ENCODE data around the gene NR1H3. TPM values are rescaled to one million over a fixed set of nuclear protein-coding genes. Genes with fewer than 3 reads are reported as not detected.

NR1H3 gene
- polyA plus RNA-seq, 1 experiment: 21.9 TPM

- ChIA-PET CTCF (no interaction called here), POLR2A (interaction anchor here (0.7 kb wide), 1 partner anchor 33 kb away, joined by 4 read pairs; no protein-coding TSS in a partner anchor)
- TF ChIP-seq CTCF (IDR thresholded peaks at IDR 0.05; ENCODE audit: low read depth, low read length): no peak
- H3K9me3 ChIP-seq (ENCODE audit: control insufficient read depth, insufficient read depth, low read length): no peaks in the 10 kb centered on the region
- DNase-seq (ENCODE audit: low read depth, low spot score): no peak
- H3K27me3 ChIP-seq (ENCODE audit: control insufficient read depth, insufficient read depth, low read length): no peaks in the 10 kb centered on the region
- H3K27ac ChIP-seq (ENCODE audit: low read depth, low read length): no peak overlapping the region
- H3K4me3 ChIP-seq (ENCODE audit: low read depth, low read length): no peak overlapping the region
Measured at GRCh38 chr11:47225552-47226400, 32.0 kb upstream of the NR1H3 start.

GRCh38 chr11:47229161-47229560 is 28.6 kb upstream of the NR1H3 start:
- no peak for TF ChIP-seq CTCF (IDR thresholded peaks at IDR 0.05; ENCODE audit: low read depth, low read length)
- Histone ChIP-seq H3K27ac (ENCODE audit: low read depth, low read length) (no peak overlapping the region), H3K4me3 (ENCODE audit: low read depth, low read length) (no peak overlapping the region), H3K27me3 (ENCODE audit: control insufficient read depth, insufficient read depth, low read length) (no peaks in the 10 kb centered on the region), H3K9me3 (ENCODE audit: control insufficient read depth, insufficient read depth, low read length) (no peaks in the 10 kb centered on the region)
- POLR2A ChIA-PET: interaction anchor here (0.7 kb wide), 1 partner anchor 49 kb away, joined by 8 read pairs; no protein-coding TSS in a partner anchor
- DNase-seq (ENCODE audit: low read depth, low spot score): no peak
- CTCF ChIA-PET: interaction anchor here (1.3 kb wide), 1 partner anchor 30 kb away, joined by 4 read pairs; no protein-coding TSS in a partner anchor

GRCh38 chr11:47233051-47233450 is 24.7 kb upstream of the NR1H3 start:
- no peak for DNase-seq (ENCODE audit: low read depth, low spot score)
- Histone ChIP-seq H3K27ac (ENCODE audit: low read depth, low read length) (no peak overlapping the region), H3K9me3 (ENCODE audit: control insufficient read depth, insufficient read depth, low read length) (no peaks in the 10 kb centered on the region), H3K4me3 (ENCODE audit: low read depth, low read length) (no peak overlapping the region), H3K27me3 (ENCODE audit: control insufficient read depth, insufficient read depth, low read length) (no peaks in the 10 kb centered on the region)
- ChIA-PET POLR2A (interaction anchor here (1.3 kb wide), 2 partner anchors 16 to 18 kb away, joined by 3 read pairs; partner anchors contain the start of genes ACP2 and DDB2), CTCF (interaction anchor here (0.5 to 3.5 kb wide), 9 partner anchors 11 to 391 kb away, joined by 3 to 30 read pairs (median 4); partner anchors contain the start of genes ACP2 and NR1H3)
- TF ChIP-seq CTCF (IDR thresholded peaks at IDR 0.05; ENCODE audit: low read depth, low read length): no peak

GRCh38 chr11:47233989-47234668 is 23.7 kb upstream of the NR1H3 start:
- no peaks in the 10 kb centered on the region for H3K27me3 ChIP-seq (ENCODE audit: control insufficient read depth, insufficient read depth, low read length)
- POLR2A ChIA-PET: interaction anchor here (0.8 to 2.2 kb wide), 4 partner anchors 9 to 47 kb away, joined by 4 to 9 read pairs (median 4); partner anchors contain the start of gene ACP2
- DNase-seq (ENCODE audit: low read depth, low spot score): no peak
- H3K4me3 ChIP-seq (ENCODE audit: low read depth, low read length): no peak overlapping the region
- H3K27ac ChIP-seq (ENCODE audit: low read depth, low read length): no peak overlapping the region
- CTCF ChIA-PET: interaction anchor here (0.7 to 3.5 kb wide), 14 partner anchors 8 to 178 kb away, joined by 3 to 30 read pairs (median 4); partner anchors contain the start of genes ACP2, MADD and NR1H3
- TF ChIP-seq CTCF (IDR thresholded peaks at IDR 0.05; ENCODE audit: low read depth, low read length): peak; percentile 48
- no peaks in the 10 kb centered on the region for H3K9me3 ChIP-seq (ENCODE audit: control insufficient read depth, insufficient read depth, low read length)
